GM23338 (cell line): Measurements from ENCODE around the gene TOR1AIP1.

ENCODE experiments used
- CREB1 ChIP-seq: fragments of 250-450 bp; sonication (Bioruptor Pico); IDR thresholded peaks from 2 replicates; pipeline ENCODE4 v1.5.0; 2020; ENCODE audit warnings: low read depth, mild to moderate bottlenecking, moderate library complexity
- CTCF ChIP-seq, 2 experiments: fragments of 200-600 bp in 1 of 2; sonication (generic) in 1 of 2; conservative IDR thresholded peaks; 2 replicates each; pipeline versions ENCODE4 v1.5.1 to v1.6.1; 2016 to 2017; ENCODE audit warnings: antibody characterized with exemption in 2 of 2, low read depth in 2 of 2, mild to moderate bottlenecking in 2 of 2, moderate library complexity in 1 of 2
- ETS1 ChIP-seq: IDR thresholded peaks from 2 replicates; pipeline ENCODE4 v1.6.1; 2016; ENCODE audit warnings: antibody characterized with exemption
- EZH2 ChIP-seq: fragments of 200-600 bp; sonication (generic); IDR thresholded peaks from one replicate; pipeline ENCODE4 v1.8.0; 2017; ENCODE audit warnings: antibody characterized with exemption, mild to moderate bottlenecking, low read depth; ENCODE audit not compliant: unreplicated experiment
- EZH2phosphoT487 ChIP-seq: fragments of 200-600 bp; sonication (generic); IDR thresholded peaks from one replicate; pipeline ENCODE4 v1.8.1; 2018; ENCODE audit warnings: antibody characterized with exemption; ENCODE audit not compliant: unreplicated experiment
- JUNB ChIP-seq: IDR thresholded peaks from one replicate; pipeline ENCODE4 v1.6.1; 2016; ENCODE audit warnings: antibody characterized with exemption; ENCODE audit not compliant: unreplicated experiment
- POLR2AphosphoS5 ChIP-seq: IDR thresholded peaks from 2 replicates; pipeline ENCODE4 v1.6.1; 2016; ENCODE audit warnings: antibody characterized with exemption, low read depth
- STAT1 ChIP-seq: IDR thresholded peaks from one replicate; pipeline ENCODE4 v1.6.1; 2016; ENCODE audit warnings: antibody characterized with exemption; ENCODE audit not compliant: unreplicated experiment
- TF ChIP-seq, protein P1 (sequence below): IDR thresholded peaks from one replicate; pipeline ENCODE4 v1.6.1; 2018; ENCODE audit warnings: antibody characterized with exemption; ENCODE audit not compliant: unreplicated experiment

DNA sequence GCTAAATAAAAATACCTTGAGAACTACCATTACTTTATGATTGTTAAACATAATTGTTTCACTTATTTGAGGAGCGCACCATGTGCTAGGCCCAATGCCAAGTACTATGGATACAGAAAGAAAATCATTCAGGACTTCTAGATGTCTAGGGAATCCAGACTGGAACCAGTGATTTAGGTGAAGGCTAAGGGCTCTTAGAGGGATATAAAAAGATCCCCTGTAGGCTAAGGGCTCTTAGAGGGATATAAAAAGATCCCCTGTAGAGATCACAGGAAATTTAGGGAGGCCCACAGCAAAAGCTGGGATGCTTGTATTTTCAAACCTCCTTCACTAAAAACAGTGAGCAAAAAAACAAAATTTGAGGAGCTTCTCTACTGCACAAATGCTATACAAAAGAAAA lies 11.2 kb upstream of the TOR1AIP1 start:
- TF ChIP-seq CTCF (conservative IDR thresholded peaks at IDR 0.05; ENCODE audit: low read depth in 2 of 2) (no peak), POLR2AphosphoS5 (no peak), EZH2 (no peak), STAT1 (no peak), JUNB (no peak), EZH2phosphoT487 (no peak), ETS1 (no peak), CREB1 (CRISPR knock-in tag) (no peak)
- TF ChIP-seq, protein P1, sequence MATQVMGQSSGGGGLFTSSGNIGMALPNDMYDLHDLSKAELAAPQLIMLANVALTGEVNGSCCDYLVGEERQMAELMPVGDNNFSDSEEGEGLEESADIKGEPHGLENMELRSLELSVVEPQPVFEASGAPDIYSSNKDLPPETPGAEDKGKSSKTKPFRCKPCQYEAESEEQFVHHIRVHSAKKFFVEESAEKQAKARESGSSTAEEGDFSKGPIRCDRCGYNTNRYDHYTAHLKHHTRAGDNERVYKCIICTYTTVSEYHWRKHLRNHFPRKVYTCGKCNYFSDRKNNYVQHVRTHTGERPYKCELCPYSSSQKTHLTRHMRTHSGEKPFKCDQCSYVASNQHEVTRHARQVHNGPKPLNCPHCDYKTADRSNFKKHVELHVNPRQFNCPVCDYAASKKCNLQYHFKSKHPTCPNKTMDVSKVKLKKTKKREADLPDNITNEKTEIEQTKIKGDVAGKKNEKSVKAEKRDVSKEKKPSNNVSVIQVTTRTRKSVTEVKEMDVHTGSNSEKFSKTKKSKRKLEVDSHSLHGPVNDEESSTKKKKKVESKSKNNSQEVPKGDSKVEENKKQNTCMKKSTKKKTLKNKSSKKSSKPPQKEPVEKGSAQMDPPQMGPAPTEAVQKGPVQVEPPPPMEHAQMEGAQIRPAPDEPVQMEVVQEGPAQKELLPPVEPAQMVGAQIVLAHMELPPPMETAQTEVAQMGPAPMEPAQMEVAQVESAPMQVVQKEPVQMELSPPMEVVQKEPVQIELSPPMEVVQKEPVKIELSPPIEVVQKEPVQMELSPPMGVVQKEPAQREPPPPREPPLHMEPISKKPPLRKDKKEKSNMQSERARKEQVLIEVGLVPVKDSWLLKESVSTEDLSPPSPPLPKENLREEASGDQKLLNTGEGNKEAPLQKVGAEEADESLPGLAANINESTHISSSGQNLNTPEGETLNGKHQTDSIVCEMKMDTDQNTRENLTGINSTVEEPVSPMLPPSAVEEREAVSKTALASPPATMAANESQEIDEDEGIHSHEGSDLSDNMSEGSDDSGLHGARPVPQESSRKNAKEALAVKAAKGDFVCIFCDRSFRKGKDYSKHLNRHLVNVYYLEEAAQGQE, result no peak
